ENCODE results near the gene SNRPD2.

- no peak for TF ChIP-seq POLR2A (IDR thresholded peaks at IDR 0.05)
- no peak for TF ChIP-seq CTCF (IDR thresholded peaks at IDR 0.05)
Observed at GRCh38 chr19:45657520-45658167, 34.1 kb downstream of the SNRPD2 start.
